ENCODE results near the gene PLCG2. TPM values are rescaled to one million over a fixed set of nuclear protein-coding genes. Genes with fewer than 3 reads are reported as not detected.

Gene PLCG2
- total RNA-seq, 1 donor from 2014 or later, result 4.7 TPM

- DNase-seq (ENCODE audit: low read depth, low spot score), result no peak
These were observed 63.6 kb downstream of the PLCG2 start for GRCh38 chr16:81842564-81843242.

GRCh38 chr16:81843243-81843582, 64.1 kb downstream of the PLCG2 start:
- DNase-seq (ENCODE audit: low read depth, low spot score), result no peak

GRCh38 chr16:81843683-81844082, 64.6 kb downstream of the PLCG2 start:
- DNase-seq (ENCODE audit: low read depth, low spot score), result no peak

- no peak for DNase-seq (ENCODE audit: low read depth, low spot score)
These were observed 67.0 kb downstream of the PLCG2 start for GRCh38 chr16:81846105-81846504.

GRCh38 chr16:81848306-81848853, 69.3 kb downstream of the PLCG2 start:
- no peak for DNase-seq (ENCODE audit: low read depth, low spot score)

GRCh38 chr16:81850197-81850944, 71.3 kb downstream of the PLCG2 start:
- no peak for DNase-seq (ENCODE audit: low read depth, low spot score)

GRCh38 chr16:81852347-81852746, 73.3 kb downstream of the PLCG2 start:
- DNase-seq (ENCODE audit: low read depth, low spot score), result no peak

GRCh38 chr16:81855552-81856153, 76.6 kb downstream of the PLCG2 start:
- DNase-seq (ENCODE audit: low read depth, low spot score), result no peak

- no peak for DNase-seq (ENCODE audit: low read depth, low spot score)
These were observed 81.5 kb downstream of the PLCG2 start for GRCh38 chr16:81860287-81861266.

GRCh38 chr16:81861503-81861902, 82.4 kb downstream of the PLCG2 start:
- no peak for DNase-seq (ENCODE audit: low read depth, low spot score)

- peak; percentile 26 for DNase-seq (ENCODE audit: low read depth, low spot score)
These were observed 82.8 kb downstream of the PLCG2 start for GRCh38 chr16:81861915-81862314.

- no peak for DNase-seq (ENCODE audit: low read depth, low spot score)
These were observed 84.7 kb downstream of the PLCG2 start for GRCh38 chr16:81863630-81864352.

GRCh38 chr16:81864646-81865382, 85.7 kb downstream of the PLCG2 start:
- no peak for DNase-seq (ENCODE audit: low read depth, low spot score)

- peak; percentile 49 for DNase-seq (ENCODE audit: low read depth, low spot score)
These were observed 87.8 kb downstream of the PLCG2 start for GRCh38 chr16:81866820-81867440.

- no peak for DNase-seq (ENCODE audit: low read depth, low spot score)
These were observed 89.1 kb downstream of the PLCG2 start for GRCh38 chr16:81868057-81868748.

GRCh38 chr16:81869326-81869725, 90.2 kb downstream of the PLCG2 start:
- DNase-seq (ENCODE audit: low read depth, low spot score), result no peak

- no peak for DNase-seq (ENCODE audit: low read depth, low spot score)
These were observed 94.1 kb downstream of the PLCG2 start for GRCh38 chr16:81873206-81873605.

- DNase-seq (ENCODE audit: low read depth, low spot score), result no peak
These were observed 95.0 kb downstream of the PLCG2 start for GRCh38 chr16:81873843-81874752.
